Measurements from ENCODE around the gene PLXDC1.

DNA sequence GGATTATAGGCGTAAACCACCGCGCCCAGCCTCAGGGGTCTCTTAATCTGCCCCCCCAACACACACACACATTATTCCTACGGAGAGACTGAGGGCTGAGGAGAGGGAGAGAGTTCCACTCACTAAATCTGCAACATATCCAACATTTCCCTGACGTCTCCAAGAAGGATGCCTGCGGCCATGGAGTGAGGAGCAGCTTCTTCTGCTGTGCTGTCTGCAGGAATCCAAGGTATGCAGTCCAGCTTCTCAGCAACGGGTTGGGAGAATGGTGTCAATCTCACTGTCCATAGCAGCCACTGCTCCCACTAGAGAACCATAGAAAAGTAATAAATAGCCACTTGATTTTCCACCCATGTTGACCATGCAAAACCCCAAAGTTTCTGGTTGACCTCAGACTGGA lies 5.1 kb upstream of the PLXDC1 start:
- TF ChIP-seq, protein P1, sequence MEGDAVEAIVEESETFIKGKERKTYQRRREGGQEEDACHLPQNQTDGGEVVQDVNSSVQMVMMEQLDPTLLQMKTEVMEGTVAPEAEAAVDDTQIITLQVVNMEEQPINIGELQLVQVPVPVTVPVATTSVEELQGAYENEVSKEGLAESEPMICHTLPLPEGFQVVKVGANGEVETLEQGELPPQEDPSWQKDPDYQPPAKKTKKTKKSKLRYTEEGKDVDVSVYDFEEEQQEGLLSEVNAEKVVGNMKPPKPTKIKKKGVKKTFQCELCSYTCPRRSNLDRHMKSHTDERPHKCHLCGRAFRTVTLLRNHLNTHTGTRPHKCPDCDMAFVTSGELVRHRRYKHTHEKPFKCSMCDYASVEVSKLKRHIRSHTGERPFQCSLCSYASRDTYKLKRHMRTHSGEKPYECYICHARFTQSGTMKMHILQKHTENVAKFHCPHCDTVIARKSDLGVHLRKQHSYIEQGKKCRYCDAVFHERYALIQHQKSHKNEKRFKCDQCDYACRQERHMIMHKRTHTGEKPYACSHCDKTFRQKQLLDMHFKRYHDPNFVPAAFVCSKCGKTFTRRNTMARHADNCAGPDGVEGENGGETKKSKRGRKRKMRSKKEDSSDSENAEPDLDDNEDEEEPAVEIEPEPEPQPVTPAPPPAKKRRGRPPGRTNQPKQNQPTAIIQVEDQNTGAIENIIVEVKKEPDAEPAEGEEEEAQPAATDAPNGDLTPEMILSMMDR (IDR thresholded peaks at IDR 0.05) = no peak
- TF ChIP-seq ZFX (IDR thresholded peaks at IDR 0.05; ENCODE audit: borderline replicate concordance) = no peak
